ENCODE results near the gene CYP2A6.

CYP2A6 gene

GRCh38 chr19:40811478-40812341, 38.5 kb downstream of the CYP2A6 start:
- H3K4me3 ChIP-seq (replicated peaks; ENCODE audit: low read depth, low read length), result peak overlapping the region; percentile 16
- no peak for DNase-seq (ENCODE audit: extremely low read depth, low read depth)
- TF ChIP-seq, protein P1, sequence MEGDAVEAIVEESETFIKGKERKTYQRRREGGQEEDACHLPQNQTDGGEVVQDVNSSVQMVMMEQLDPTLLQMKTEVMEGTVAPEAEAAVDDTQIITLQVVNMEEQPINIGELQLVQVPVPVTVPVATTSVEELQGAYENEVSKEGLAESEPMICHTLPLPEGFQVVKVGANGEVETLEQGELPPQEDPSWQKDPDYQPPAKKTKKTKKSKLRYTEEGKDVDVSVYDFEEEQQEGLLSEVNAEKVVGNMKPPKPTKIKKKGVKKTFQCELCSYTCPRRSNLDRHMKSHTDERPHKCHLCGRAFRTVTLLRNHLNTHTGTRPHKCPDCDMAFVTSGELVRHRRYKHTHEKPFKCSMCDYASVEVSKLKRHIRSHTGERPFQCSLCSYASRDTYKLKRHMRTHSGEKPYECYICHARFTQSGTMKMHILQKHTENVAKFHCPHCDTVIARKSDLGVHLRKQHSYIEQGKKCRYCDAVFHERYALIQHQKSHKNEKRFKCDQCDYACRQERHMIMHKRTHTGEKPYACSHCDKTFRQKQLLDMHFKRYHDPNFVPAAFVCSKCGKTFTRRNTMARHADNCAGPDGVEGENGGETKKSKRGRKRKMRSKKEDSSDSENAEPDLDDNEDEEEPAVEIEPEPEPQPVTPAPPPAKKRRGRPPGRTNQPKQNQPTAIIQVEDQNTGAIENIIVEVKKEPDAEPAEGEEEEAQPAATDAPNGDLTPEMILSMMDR (IDR thresholded peaks at IDR 0.05; ENCODE audit: low read depth, low read length, missing control alignments), result no peak

- peak; percentile 38 for DNase-seq (ENCODE audit: extremely low read depth, low read depth)
These were observed 39.4 kb downstream of the CYP2A6 start for GRCh38 chr19:40810649-40811408.

DNA sequence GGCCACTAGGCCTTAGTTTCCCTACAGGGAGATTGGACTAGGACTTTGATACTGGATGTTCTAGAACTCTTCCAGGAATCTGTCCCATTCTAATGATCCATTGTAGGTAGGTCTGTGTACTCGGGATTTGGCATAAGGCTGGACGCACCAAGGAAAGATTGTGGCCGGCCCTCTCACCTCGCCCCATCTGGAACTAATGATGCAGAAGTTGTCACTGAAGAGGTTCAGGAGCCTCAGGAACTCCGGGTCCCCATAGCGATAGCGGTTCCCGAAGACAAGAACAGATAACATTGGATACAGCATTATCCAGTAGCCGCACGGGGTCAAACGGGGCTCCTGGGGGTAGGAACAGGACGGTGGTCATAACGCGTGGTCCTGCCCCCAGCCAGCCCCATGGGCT, 40.1 kb downstream of the CYP2A6 start:
- peak overlapping the region; percentile 28 for H3K4me3 ChIP-seq (replicated peaks; ENCODE audit: low read depth, low read length)
- TF ChIP-seq, protein P1 (IDR thresholded peaks at IDR 0.05; ENCODE audit: low read depth, low read length, missing control alignments), result no peak
- no peak for DNase-seq (ENCODE audit: extremely low read depth, low read depth)

More at GRCh38 chr19:40810649-40811408, 39.4 kb downstream of the CYP2A6 start:
- peak overlapping the region; percentile 28 for H3K4me3 ChIP-seq (replicated peaks; ENCODE audit: low read depth, low read length)

DNA sequence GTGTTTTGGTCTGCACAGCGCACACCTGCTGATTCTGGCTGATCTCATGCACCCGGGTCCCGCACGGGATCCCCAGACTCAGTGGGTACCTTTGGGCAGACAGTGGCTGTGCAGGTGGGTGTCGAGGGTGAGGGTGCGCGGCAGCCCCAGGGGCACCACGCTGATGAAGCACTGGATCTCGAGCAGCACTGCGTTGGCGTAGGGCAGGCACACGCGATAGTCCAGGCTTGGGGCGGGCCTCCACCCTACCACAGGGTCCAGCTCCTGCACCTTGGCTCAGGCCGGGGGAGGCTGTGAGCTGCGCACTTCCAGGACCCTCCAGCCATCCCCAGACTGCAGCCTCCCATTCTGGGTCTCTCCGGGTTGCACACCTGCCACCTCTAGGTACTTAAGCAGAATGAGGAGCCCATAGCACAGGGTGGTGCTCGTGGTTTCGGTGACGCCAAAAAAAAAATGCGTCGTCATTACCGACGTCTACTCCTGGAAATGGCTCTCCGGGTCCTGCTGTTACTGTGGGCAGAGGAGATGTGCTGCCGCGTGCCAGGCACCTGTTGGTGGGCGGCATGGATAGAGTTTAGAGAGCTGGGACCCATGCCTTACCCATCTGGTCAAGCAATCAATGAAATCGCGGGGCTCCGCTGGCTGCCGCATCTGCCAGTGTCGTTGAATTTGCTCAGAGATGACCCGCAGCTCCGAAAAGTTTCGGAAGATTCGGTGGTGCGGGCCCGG, 40.7 kb downstream of the CYP2A6 start:
- no peak overlapping the region for H3K4me3 ChIP-seq (replicated peaks; ENCODE audit: low read depth, low read length)
- TF ChIP-seq, protein P1 (IDR thresholded peaks at IDR 0.05; ENCODE audit: low read depth, low read length, missing control alignments), result no peak
- DNase-seq (ENCODE audit: extremely low read depth, low read depth), result no peak

GRCh38 chr19:40808497-40808896, 41.8 kb downstream of the CYP2A6 start:
- no peak for DNase-seq (ENCODE audit: extremely low read depth, low read depth)
- TF ChIP-seq, protein P1 (IDR thresholded peaks at IDR 0.05; ENCODE audit: low read depth, low read length, missing control alignments), result no peak
- H3K4me3 ChIP-seq (replicated peaks; ENCODE audit: low read depth, low read length), result no peak overlapping the region

- DNase-seq (ENCODE audit: extremely low read depth, low read depth), result no peak
- TF ChIP-seq, protein P1 (IDR thresholded peaks at IDR 0.05; ENCODE audit: low read depth, low read length, missing control alignments), result no peak
These were observed 42.3 kb downstream of the CYP2A6 start for GRCh38 chr19:40808021-40808325.

More at GRCh38 chr19:40808021-40808325, 42.3 kb downstream of the CYP2A6 start:
- no peak overlapping the region for H3K4me3 ChIP-seq (replicated peaks; ENCODE audit: low read depth, low read length)
